Psoas muscle (tissue), 8 donors: ENCODE data around the gene BICRAL. TPM values are rescaled to one million over a fixed set of nuclear protein-coding genes. Genes with fewer than 3 reads are reported as not detected.
"Not testable (repeated sequence)": the region's sequence is repeated elsewhere in the genome, so short reads cannot be mapped to it uniquely, and the experiment has no call there.

Experiments
- ATAC-seq, 4 donors: fragments of 200-7000 bp; cut with Tn5 transposase; one replicate each; pipeline ENCODE4 v1.9.1; 2020; ENCODE audit warnings: moderate library complexity in 3 of 4, mild to moderate bottlenecking in 2 of 4
- DNase-seq, 2 donors: peaks; one replicate each; pipeline ENCODE4 v3.0.0-alpha.2; 2020
- H3K27ac ChIP-seq: fragments of 200-600 bp; one replicate; pipeline ENCODE4 v1.8.0; 2022
- H3K27me3 ChIP-seq, 3 donors: fragments of 200-600 bp in 1 of 3; one replicate each; pipeline versions ENCODE4 v1.6.1 to v1.8.0; 2013 to 2022; ENCODE audit warnings: low read length in 2 of 3, mild to moderate bottlenecking in 2 of 3, moderate library complexity in 1 of 3; ENCODE audit not compliant: insufficient read depth in 3 of 3
- H3K36me3 ChIP-seq, 2 donors: fragments of 200-600 bp in 1 of 2; one replicate each; pipeline versions ENCODE4 v1.6.1 to v1.8.0; 2013 to 2022; ENCODE audit warnings: low read depth in 1 of 2, mild to moderate bottlenecking in 1 of 2, moderate library complexity in 1 of 2; ENCODE audit not compliant: insufficient read depth in 1 of 2
- H3K4me1 ChIP-seq: fragments of 200-600 bp; one replicate; pipeline ENCODE4 v1.8.0; 2022
- H3K4me3 ChIP-seq: fragments of 200-600 bp; one replicate; pipeline ENCODE4 v1.8.0; 2022; ENCODE audit warnings: mild to moderate bottlenecking
- H3K9me3 ChIP-seq: fragments of 200-600 bp; one replicate; pipeline ENCODE4 v1.8.0; 2022
- CTCF ChIP-seq: fragments of 200-600 bp; IDR thresholded peaks from one replicate; pipeline ENCODE4 v1.8.0; 2022; ENCODE audit warnings: antibody characterized with exemption
- WGBS, 3 donors: extraction: QIAGEN DNeasy Blood & Tissue Kit; methylation state at CpG; one replicate each; pipeline versions ENCODE4 v1.1.6 to v1.1.7; 2013; 5-methylcytosine and 5-hydroxymethylcytosine counted together
- intact Hi-C, 2 donors: fragments of 100-400 bp; cut with DNase I; formaldehyde crosslinking; loops; one replicate each; pipeline versions ENCODE4 v1.11.0 to v1.14.2; 2022
- polyA plus RNA-seq, 3 donors: library from polyadenylated mRNA; stranded (reverse); fragments of 200-250 nt; gene quantifications; one replicate each; pipeline ENCODE4 v1.2.3, GENCODE V29; 2013
- total RNA-seq, 4 donors: library from RNA; stranded (reverse); fragmentation: NEBNext Ultra II Directional in 2 of 4; extraction: Animal tissue kit (Norgen Biotek cat#: 25700) in 2 of 4; gene quantifications; one replicate each; pipeline versions ENCODE4 v1.2.1 to v1.2.4, GENCODE V29; 2021 to 2023
- donor health status: healthy with polysubstance abuse.
- donor health status: DM: no; HTN: no; CAD: no; lungs with moderate emphysema.
- donor health status: Bipolar disorder and iron deficiency.
- donor health status: healthy.
- donor health status: DM: yes; HTN: yes; CAD: no.
- donor health status: DM: no; HTN: no; CAD: no.
- donor health status: DM: no; HTN: no; CAD: no.
- donor health status: DM: yes; HTN: yes; CAD: no.

Gene BICRAL
- total and polyA plus RNA-seq, 7 donors: 2.8 to 12.2 (median 6.2) TPM

- ATAC-seq (no peak), DNase-seq (no peak)
- Histone ChIP-seq H3K9me3 (no peaks in the 10 kb centered on the region), H3K27ac (no peak overlapping the region), H3K27me3 (no peaks in the 10 kb centered on the region), H3K4me3 (no peak overlapping the region), H3K4me1 (peaks cover 7% of the 10 kb centered on the region), H3K36me3 (peaks cover 3 to 12% of the 10 kb centered on the region in 2 donors)
- intact Hi-C loops: no loop called here
- TF ChIP-seq CTCF: no peak
- WGBS, 3 donors: 80 to 89% (median 80%) methylated on average over 2 of the region's 2 CpGs
These were observed 31.3 kb downstream of the BICRAL start for GRCh38 chr6:42813074-42813645.

GRCh38 chr6:42813906-42814444 is 32.1 kb downstream of the BICRAL start:
- WGBS, 3 donors: 74 to 86% (median 77%) methylated on average over 5 of the region's 5 CpGs
- no peak for TF ChIP-seq CTCF
- H3K27me3 ChIP-seq: no peaks in the 10 kb centered on the region
- intact Hi-C loops: no loop called here
- DNase-seq (no peak), ATAC-seq (no peak)
- H3K36me3 ChIP-seq: peaks cover 3 to 12% of the 10 kb centered on the region in 2 donors
- H3K27ac ChIP-seq: no peak overlapping the region
- H3K4me3 ChIP-seq: no peak overlapping the region
- peaks cover 9% of the 10 kb centered on the region for H3K4me1 ChIP-seq
- H3K9me3 ChIP-seq: no peaks in the 10 kb centered on the region

- peaks cover 23% of the 10 kb centered on the region for H3K4me1 ChIP-seq
- H3K27me3 ChIP-seq, DNase-seq, intact Hi-C loops, H3K36me3 ChIP-seq, ATAC-seq, H3K4me3 ChIP-seq, H3K27ac ChIP-seq, H3K9me3 ChIP-seq: not testable (repeated sequence)
- 74 to 92% (median 77%) methylated on average over 8 of the region's 8 CpGs for WGBS, 3 donors
These were observed 33.9 kb downstream of the BICRAL start for GRCh38 chr6:42815726-42816125.

- Histone ChIP-seq H3K4me1 (peaks cover 39% of the 10 kb centered on the region), H3K27ac (peak overlapping the region; percentile 79), H3K36me3 (peaks cover 0 to 8% of the 10 kb centered on the region in 2 donors), H3K4me3 (no peak overlapping the region), H3K9me3 (no peaks in the 10 kb centered on the region), H3K27me3 (no peaks in the 10 kb centered on the region)
- DNase-seq (no peak), ATAC-seq (peak in 3 of 4 donors; percentile 42 to 61 (median 54))
- intact Hi-C loops: no loop called here
- no peak for TF ChIP-seq CTCF
These were observed 36.1 kb downstream of the BICRAL start for GRCh38 chr6:42817907-42818306.

GRCh38 chr6:42818416-42818815 is 36.6 kb downstream of the BICRAL start:
- ATAC-seq (no peak), DNase-seq (no peak)
- Histone ChIP-seq H3K36me3 (peaks cover 0 to 13% of the 10 kb centered on the region in 2 donors), H3K4me1 (peaks cover 39% of the 10 kb centered on the region), H3K27me3 (no peaks in the 10 kb centered on the region), H3K9me3 (no peaks in the 10 kb centered on the region), H3K27ac (peak overlapping the region; percentile 79), H3K4me3 (no peak overlapping the region)
- intact Hi-C loops: no loop called here
- no peak for TF ChIP-seq CTCF
- 78 to 84% (median 79%) methylated on average over 2 of the region's 2 CpGs for WGBS, 3 donors
